GM12878 (cell line): ENCODE measurements around the gene RNF112. TPM values are rescaled to one million over a fixed set of nuclear protein-coding genes. Genes with fewer than 3 reads are reported as not detected.

Experiments used
- ATAC-seq: fragments of 200-7000 bp; cut with Tn5 transposase; 3 replicates; pipeline ENCODE4 v1.9.1; 2020; ENCODE audit warnings: mild to moderate bottlenecking, moderate library complexity
- BruUV-seq: library from RNA; stranded (reverse); fragments of 400-500 nt; replicated peaks from 2 replicates; lab custom pipeline; 2021; lab: Mats Ljungman, UMichigan
- CTCF ChIA-PET: fragments of 300-600 bp; sonication (Branson Sonifier 250); formaldehyde crosslinking; extraction: SDS; loops from one replicate; lab custom pipeline; 2021; ENCODE audit warnings: inconsistent platforms; lab: Yijun Ruan, JAX
- POLR2A ChIA-PET: fragments of 350-600 bp; formaldehyde crosslinking; extraction: SDS; loops from one replicate; lab custom pipeline; 2021; ENCODE audit warnings: inconsistent platforms; lab: Charles Lee
- RAD21 ChIA-PET: fragments of 300-600 bp; sonication (Branson Sonifier 250); formaldehyde crosslinking; loops from one replicate; lab custom pipeline; 2023; ENCODE audit warnings: antibody characterized with exemption; ENCODE audit not compliant: unreplicated experiment; lab: Charles Lee
- SMC1A ChIA-PET: fragments of 300-600 bp; sonication (Branson Sonifier 250); formaldehyde crosslinking; loops from one replicate; lab custom pipeline; 2023; ENCODE audit not compliant: unreplicated experiment, uncharacterized antibody; lab: Charles Lee
- DNase-seq: peaks from one replicate; pipeline ENCODE4 v3.0.0-alpha.2; 2011; ENCODE audit warnings: low read depth, low spot score
- FAIRE-seq: peaks from 3 replicates; lab custom pipeline; 2011; peaks lifted over from hg19 to GRCh38; lab: Jason Lieb, UNC
- H2AFZ ChIP-seq: 2 replicates; pipeline ENCODE4 v1.6.0; 2011; ENCODE audit warnings: low read depth, low read length, control low read depth; ENCODE audit not compliant: control insufficient read depth
- H3K27ac ChIP-seq: 2 replicates; pipeline ENCODE4 v1.5.1; 2011; ENCODE audit warnings: control low read depth; ENCODE audit not compliant: control insufficient read depth, insufficient read depth
- H3K27me3 ChIP-seq, 2 experiments: replicated peaks in 1 of 2; 2 replicates each; pipeline versions ENCODE4 v1.6.0 to v1.6.1; 2011; ENCODE audit warnings: low read length in 1 of 2; ENCODE audit not compliant: control insufficient read depth in 2 of 2, insufficient read depth in 2 of 2
- H3K36me3 ChIP-seq, 2 experiments: 2 replicates each; pipeline ENCODE4 v1.5.1; 2011; ENCODE audit warnings: low read length in 1 of 2; ENCODE audit not compliant: control insufficient read depth in 2 of 2, insufficient read depth in 2 of 2
- H3K4me1 ChIP-seq: 2 replicates; pipeline ENCODE4 v1.6.1; 2011; ENCODE audit warnings: mild to moderate bottlenecking, low read length, moderate library complexity, mixed read lengths; ENCODE audit not compliant: control insufficient read depth, insufficient read depth
- H3K4me2 ChIP-seq: 2 replicates; pipeline ENCODE4 v1.6.0; 2011; ENCODE audit warnings: control low read depth; ENCODE audit not compliant: control insufficient read depth, insufficient read depth
- H3K4me3 ChIP-seq: fragments of 200-600 bp; sonication (generic); 2 replicates; pipeline ENCODE4 v1.5.1; 2016
- H3K79me2 ChIP-seq: 2 replicates; pipeline ENCODE4 v1.6.0; 2011; ENCODE audit warnings: low read length; ENCODE audit not compliant: control insufficient read depth, insufficient read depth
- H3K9ac ChIP-seq: 2 replicates; pipeline ENCODE4 v1.8.0; 2011; ENCODE audit warnings: low read length, control low read depth, mixed read lengths; ENCODE audit not compliant: control insufficient read depth, insufficient read depth
- H3K9me3 ChIP-seq: replicated peaks from 3 replicates; pipeline ENCODE4 v1.5.1; 2011; ENCODE audit warnings: mild to moderate bottlenecking, low read length; ENCODE audit not compliant: control insufficient read depth, insufficient read depth
- H4K20me1 ChIP-seq: 2 replicates; pipeline ENCODE4 v1.6.0; 2011; ENCODE audit not compliant: control insufficient read depth, insufficient read depth
- CHD1 ChIP-seq: IDR thresholded peaks from 2 replicates; pipeline ENCODE4 v1.6.1; 2012; ENCODE audit warnings: low read depth, low read length, improper control_type of control experiment
- ESRRA ChIP-seq: IDR thresholded peaks from 2 replicates; pipeline ENCODE4 v1.6.1; 2012; ENCODE audit warnings: mild to moderate bottlenecking, low read length, improper control_type of control experiment
- MEF2A ChIP-seq: IDR thresholded peaks from 2 replicates; pipeline ENCODE4 v1.6.1; 2011; ENCODE audit warnings: low read depth, mild to moderate bottlenecking, low read length, moderate library complexity; ENCODE audit not compliant: insufficient read depth
- ZBTB33 ChIP-seq: fragments of 450-650 bp; IDR thresholded peaks from 2 replicates; pipeline ENCODE4 v1.6.1; 2017; ENCODE audit warnings: mild to moderate bottlenecking
- WGBS: methylation state at CpG from one replicate; pipeline ENCODE4 v1.1.6; 2016; ENCODE audit warnings: low lambda C conversion rate; ENCODE audit not compliant: insufficient replicate concordance, insufficient coverage; ENCODE audit errors: missing lambda C conversion rate; 5-methylcytosine and 5-hydroxymethylcytosine counted together
- in situ Hi-C: fragments of 300-500 bp; cut with MboI; formaldehyde crosslinking; loops from 9 replicates; pipeline ENCODE4 v1.14.3; 2018; ENCODE audit warnings: mixed read lengths
- intact Hi-C: fragments of 100-400 bp; cut with micrococcal nuclease; formaldehyde crosslinking; loops from one replicate; pipeline ENCODE4 v1.14.2; 2022; ENCODE audit not compliant: unreplicated experiment
- polyA plus RNA-seq, 11 experiments: library from polyadenylated mRNA; depleted of rRNA in 4 of 11; unstranded in 6 of 11; stranded (reverse) in 5 of 11; fragments of >200 nt; fragmentation: Nextera tagmentation in 4 of 11; fragmentation: Illumina TruSeq in 1 of 11; extraction: Ambion mirVana in 4 of 11; extraction: Trizol in 1 of 11; gene quantifications; 1 replicate in 1 of 11; 2 replicates in 10 of 11; pipeline versions ENCODE4 v1.2.1 to v1.2.3, GENCODE V29; 2011 to 2016; ENCODE audit warnings: inconsistent platforms in 2 of 11, missing spikeins in 2 of 11, low read depth in 1 of 11
- total RNA-seq, 4 experiments: library from RNA; depleted of rRNA in 3 of 4; stranded (reverse); fragments of >200 nt in 3 of 4; fragmentation: Illumina TruSeq in 1 of 4; extraction: Trizol in 1 of 4; gene quantifications; 2 replicates each; pipeline versions ENCODE4 v1.2.1 to v1.2.3, GENCODE V29; 2013 to 2021
- TF ChIP-seq, protein P1 (sequence below): fragments of 450-650 bp; IDR thresholded peaks from 2 replicates; pipeline ENCODE4 v1.6.1; 2014; ENCODE audit warnings: mild to moderate bottlenecking
- TF ChIP-seq, protein P2 (sequence below): fragments of 450-650 bp; formaldehyde crosslinking; IDR thresholded peaks from 2 replicates; pipeline ENCODE4 v1.4.0; 2020; ENCODE audit warnings: mild to moderate bottlenecking, moderate library complexity

RNF112 gene
- total and polyA plus RNA-seq, 10 of the 15 experiments (the other 5 are each of a cell fraction or from before 2014, with no cell fraction given): not detected

- Histone ChIP-seq H3K79me2 (no peaks in the 10 kb centered on the region), H3K27me3 (no peaks in the 10 kb centered on the region; a peak in 1 of 4 replicates), H3K9me3 (no peaks in the 10 kb centered on the region), H3K27ac (no peak overlapping the region), H3K9ac (no peak overlapping the region), H3K4me3 (no peak overlapping the region), H4K20me1 (no peaks in the 10 kb centered on the region), H2AFZ (no peak overlapping the region), H3K36me3 (no peaks in the 10 kb centered on the region), H3K4me1 (peaks cover 4% of the 10 kb centered on the region; the same call in 1 of the 2 replicates), H3K4me2 (no peak overlapping the region)
- in situ Hi-C loops: no loop called here
- BruUV-seq: no TSS peak
- SMC1A ChIA-PET: no interaction called here
- WGBS: 32% methylated on average over 8 of the region's 8 CpGs
- ATAC-seq: no peak
- RAD21 ChIA-PET: interaction anchor here (1.3 kb wide), 1 partner anchor 24 kb away, joined by 4 read pairs; the partner anchor contains the start of gene MAPK7
- DNase-seq: no peak
- TF ChIP-seq ZBTB33: no peak
- POLR2A ChIA-PET: no interaction called here
- FAIRE-seq: no peak
- intact Hi-C loops: no loop called here
- CTCF ChIA-PET: interaction anchor here (1.8 kb wide), 1 partner anchor 39 kb away, joined by 4 read pairs; the partner anchor contains the start of gene B9D1
These were observed 9.6 kb upstream of the RNF112 start for GRCh38 chr17:19401321-19402010.

- no TSS peak for BruUV-seq
- Histone ChIP-seq H3K27me3 (no peaks in the 10 kb centered on the region; a peak in 1 of 4 replicates), H2AFZ (no peak overlapping the region), H3K4me1 (peaks cover 4% of the 10 kb centered on the region; the same call in 1 of the 2 replicates), H3K4me3 (no peak overlapping the region), H3K9me3 (no peaks in the 10 kb centered on the region), H3K27ac (no peak overlapping the region), H4K20me1 (no peaks in the 10 kb centered on the region), H3K36me3 (no peaks in the 10 kb centered on the region), H3K9ac (no peak overlapping the region), H3K79me2 (no peaks in the 10 kb centered on the region), H3K4me2 (no peak overlapping the region)
- in situ Hi-C loops: no loop called here
- RAD21 ChIA-PET: interaction anchor here (1.1 to 1.3 kb wide), 2 partner anchors 24 to 39 kb away, joined by 4 read pairs; partner anchors contain the start of genes B9D1 and MAPK7
- SMC1A ChIA-PET: interaction anchor here (1.0 kb wide), 1 partner anchor 24 kb away, joined by 4 read pairs; the partner anchor contains the start of gene MAPK7
- DNase-seq (no peak), FAIRE-seq (no peak), ATAC-seq (no peak)
- intact Hi-C loops: no loop called here
- CTCF ChIA-PET: no interaction called here
- 94% methylated on average over 1 of the region's 1 CpG for WGBS
- POLR2A ChIA-PET: no interaction called here
- TF ChIP-seq, protein P1, sequence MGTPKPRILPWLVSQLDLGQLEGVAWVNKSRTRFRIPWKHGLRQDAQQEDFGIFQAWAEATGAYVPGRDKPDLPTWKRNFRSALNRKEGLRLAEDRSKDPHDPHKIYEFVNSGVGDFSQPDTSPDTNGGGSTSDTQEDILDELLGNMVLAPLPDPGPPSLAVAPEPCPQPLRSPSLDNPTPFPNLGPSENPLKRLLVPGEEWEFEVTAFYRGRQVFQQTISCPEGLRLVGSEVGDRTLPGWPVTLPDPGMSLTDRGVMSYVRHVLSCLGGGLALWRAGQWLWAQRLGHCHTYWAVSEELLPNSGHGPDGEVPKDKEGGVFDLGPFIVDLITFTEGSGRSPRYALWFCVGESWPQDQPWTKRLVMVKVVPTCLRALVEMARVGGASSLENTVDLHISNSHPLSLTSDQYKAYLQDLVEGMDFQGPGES: no peak
- TF ChIP-seq MEF2A (no peak), CHD1 (no peak), ESRRA (no peak)
- TF ChIP-seq, protein P2, sequence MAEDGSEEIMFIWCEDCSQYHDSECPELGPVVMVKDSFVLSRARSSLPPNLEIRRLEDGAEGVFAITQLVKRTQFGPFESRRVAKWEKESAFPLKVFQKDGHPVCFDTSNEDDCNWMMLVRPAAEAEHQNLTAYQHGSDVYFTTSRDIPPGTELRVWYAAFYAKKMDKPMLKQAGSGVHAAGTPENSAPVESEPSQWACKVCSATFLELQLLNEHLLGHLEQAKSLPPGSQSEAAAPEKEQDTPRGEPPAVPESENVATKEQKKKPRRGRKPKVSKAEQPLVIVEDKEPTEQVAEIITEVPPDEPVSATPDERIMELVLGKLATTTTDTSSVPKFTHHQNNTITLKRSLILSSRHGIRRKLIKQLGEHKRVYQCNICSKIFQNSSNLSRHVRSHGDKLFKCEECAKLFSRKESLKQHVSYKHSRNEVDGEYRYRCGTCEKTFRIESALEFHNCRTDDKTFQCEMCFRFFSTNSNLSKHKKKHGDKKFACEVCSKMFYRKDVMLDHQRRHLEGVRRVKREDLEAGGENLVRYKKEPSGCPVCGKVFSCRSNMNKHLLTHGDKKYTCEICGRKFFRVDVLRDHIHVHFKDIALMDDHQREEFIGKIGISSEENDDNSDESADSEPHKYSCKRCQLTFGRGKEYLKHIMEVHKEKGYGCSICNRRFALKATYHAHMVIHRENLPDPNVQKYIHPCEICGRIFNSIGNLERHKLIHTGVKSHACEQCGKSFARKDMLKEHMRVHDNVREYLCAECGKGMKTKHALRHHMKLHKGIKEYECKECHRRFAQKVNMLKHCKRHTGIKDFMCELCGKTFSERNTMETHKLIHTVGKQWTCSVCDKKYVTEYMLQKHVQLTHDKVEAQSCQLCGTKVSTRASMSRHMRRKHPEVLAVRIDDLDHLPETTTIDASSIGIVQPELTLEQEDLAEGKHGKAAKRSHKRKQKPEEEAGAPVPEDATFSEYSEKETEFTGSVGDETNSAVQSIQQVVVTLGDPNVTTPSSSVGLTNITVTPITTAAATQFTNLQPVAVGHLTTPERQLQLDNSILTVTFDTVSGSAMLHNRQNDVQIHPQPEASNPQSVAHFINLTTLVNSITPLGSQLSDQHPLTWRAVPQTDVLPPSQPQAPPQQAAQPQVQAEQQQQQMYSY: no peak
These were observed 8.9 kb upstream of the RNF112 start for GRCh38 chr17:19402171-19402570.
